AG04449 (cell line): ENCODE results near the gene SLC9A6.

Source experiments
- CTCF ChIA-PET: fragments of 350-600 bp; formaldehyde crosslinking; extraction: SDS; loops from one replicate; lab custom pipeline; 2021; ENCODE audit warnings: antibody characterized with exemption; lab: Yijun Ruan, JAX
- POLR2A ChIA-PET: fragments of 400-600, 350-600 bp; formaldehyde crosslinking; extraction: SDS; loops from one replicate; lab custom pipeline; 2020; ENCODE audit warnings: antibody characterized with exemption, inconsistent platforms; lab: Yijun Ruan, JAX
- DNase-seq: peaks from one replicate; pipeline ENCODE4 v3.0.0-alpha.2; 2010; ENCODE audit warnings: low read depth, low spot score
- H3K4me3 ChIP-seq: 2 replicates; pipeline ENCODE4 v1.5.1; 2011; ENCODE audit warnings: low read depth, mild to moderate bottlenecking, control low read depth, low read length
- CTCF ChIP-seq: IDR thresholded peaks from one replicate; pipeline ENCODE4 v1.5.1; 2011; ENCODE audit warnings: mild to moderate bottlenecking, moderate library complexity, low read length, control low read depth, inconsistent platforms; ENCODE audit not compliant: insufficient read depth; ENCODE audit errors: missing control alignments

Gene SLC9A6

GRCh38 chrX:136061286-136061685 is 76.1 kb downstream of the SLC9A6 start:
- H3K4me3 ChIP-seq: no peak overlapping the region
- TF ChIP-seq CTCF: no peak
- CTCF ChIA-PET: interaction anchor here (1.0 kb wide), 1 partner anchor 33 kb away, joined by 4 read pairs; no protein-coding TSS in a partner anchor
- POLR2A ChIA-PET: no interaction called here
- no peak for DNase-seq

GRCh38 chrX:136061696-136062095 is 76.5 kb downstream of the SLC9A6 start:
- POLR2A ChIA-PET: no interaction called here
- DNase-seq: no peak
- CTCF ChIA-PET: interaction anchor here (1.0 kb wide), 1 partner anchor 33 kb away, joined by 4 read pairs; no protein-coding TSS in a partner anchor
- no peak overlapping the region for H3K4me3 ChIP-seq
- no peak for TF ChIP-seq CTCF

- CTCF ChIA-PET: interaction anchor here (1.0 kb wide), 1 partner anchor 35 kb away, joined by 3 read pairs; no protein-coding TSS in a partner anchor
- H3K4me3 ChIP-seq: no peak overlapping the region
- no peak for DNase-seq
- no peak for TF ChIP-seq CTCF
- POLR2A ChIA-PET: interaction anchor here (1.0 kb wide), 1 partner anchor 817 kb away, joined by 3 read pairs; the partner anchor contains the start of gene RBMX
These were observed 78.3 kb downstream of the SLC9A6 start for GRCh38 chrX:136063340-136064079.

GRCh38 chrX:136064661-136065043 is 79.4 kb downstream of the SLC9A6 start:
- no peak for DNase-seq
- ChIA-PET CTCF (no interaction called here), POLR2A (no interaction called here)
- no peak overlapping the region for H3K4me3 ChIP-seq
- TF ChIP-seq CTCF: no peak

- no peak for DNase-seq
- CTCF ChIA-PET: no interaction called here
- no peak overlapping the region; the same call in 1 of the 2 replicates for H3K4me3 ChIP-seq
- no peak for TF ChIP-seq CTCF
- POLR2A ChIA-PET: no interaction called here
These were observed 79.9 kb downstream of the SLC9A6 start for GRCh38 chrX:136065044-136065671.

- ChIA-PET CTCF (interaction anchor here (0.5 kb wide), 1 partner anchor 14 kb away, joined by 3 read pairs; no protein-coding TSS in a partner anchor), POLR2A (no interaction called here)
- TF ChIP-seq CTCF: no peak
- no peak for DNase-seq
- H3K4me3 ChIP-seq: no peak overlapping the region
These were observed 81.9 kb downstream of the SLC9A6 start for GRCh38 chrX:136067097-136067496.
